BJ (cell line): ENCODE measurements around the gene LRRC23. TPM values are rescaled to one million over a fixed set of nuclear protein-coding genes. Genes with fewer than 3 reads are reported as not detected.

Experiments used
- CTCF ChIA-PET: fragments of 350-600 bp; formaldehyde crosslinking; extraction: SDS; loops from one replicate; lab custom pipeline; 2021; ENCODE audit warnings: antibody characterized with exemption, inconsistent platforms; lab: Yijun Ruan, JAX
- POLR2A ChIA-PET: fragments of 300-600 bp; sonication (Branson Sonifier 250); formaldehyde crosslinking; extraction: SDS; loops from one replicate; lab custom pipeline; 2021; ENCODE audit warnings: antibody characterized with exemption; lab: Charles Lee
- DNase-seq: peaks from one replicate; pipeline ENCODE4 v3.0.0-alpha.2; 2011; ENCODE audit warnings: low read depth
- H3K27me3 ChIP-seq: 2 replicates; pipeline ENCODE4 v1.6.0; 2011; ENCODE audit warnings: low read length; ENCODE audit not compliant: control insufficient read depth, insufficient read depth
- H3K36me3 ChIP-seq: 2 replicates; pipeline ENCODE4 v1.5.1; 2011; ENCODE audit warnings: low read length; ENCODE audit not compliant: control insufficient read depth, insufficient read depth
- H3K4me3 ChIP-seq: 2 replicates; pipeline ENCODE4 v1.5.1; 2011; ENCODE audit warnings: low read depth, mild to moderate bottlenecking, control low read depth, low read length
- CTCF ChIP-seq: IDR thresholded peaks from 2 replicates; pipeline ENCODE4 v1.5.1; 2011; ENCODE audit warnings: low read depth, mild to moderate bottlenecking, control low read depth, inconsistent platforms, low read length, moderate library complexity; ENCODE audit not compliant: insufficient read depth
- polyA plus RNA-seq: library from polyadenylated mRNA; depleted of rRNA; stranded (reverse); fragments of >200 nt; gene quantifications from 2 replicates; pipeline ENCODE4 v1.2.3, GENCODE V29; 2011; rRNA removed
- small RNA-seq: library from RNA; depleted of rRNA; stranded (forward); fragments of <200 nt; gene quantifications from one replicate; pipeline ENCODE3, GENCODE V24; 2012; ENCODE audit warnings: low replicate concordance, low read depth; ENCODE audit not compliant: insufficient read length

LRRC23 gene
- polyA plus RNA-seq, 1 experiment, result 12.7 TPM

GRCh38 chr12:6961695-6962284 is 57.2 kb downstream of the LRRC23 start:
- POLR2A ChIA-PET, result no interaction called here
- no peak for DNase-seq
- Histone ChIP-seq H3K4me3 (no peak overlapping the region), H3K36me3 (peaks cover 10% of the 10 kb centered on the region), H3K27me3 (no peaks in the 10 kb centered on the region)
- TF ChIP-seq CTCF, result peak; percentile 70
- CTCF ChIA-PET, result interaction anchor here (0.7 to 5.5 kb wide), 14 partner anchors 9 to 151 kb away, joined by 3 to 65 read pairs (median 4); partner anchors contain the start of genes C12orf57, PTPN6, RNU7-1 and SPSB2

- peaks cover 15% of the 10 kb centered on the region for H3K36me3 ChIP-seq
- DNase-seq, result no peak
- H3K4me3 ChIP-seq, result no peak overlapping the region
- ChIA-PET CTCF (interaction anchor here (0.7 to 5.5 kb wide), 12 partner anchors 10 to 150 kb away, joined by 3 to 65 read pairs (median 4); partner anchors contain the start of genes C12orf57, PTPN6, RNU7-1 and SPSB2), POLR2A (no interaction called here)
- H3K27me3 ChIP-seq, result no peaks in the 10 kb centered on the region
- TF ChIP-seq CTCF, result no peak
Measured at GRCh38 chr12:6962285-6963015, 57.8 kb downstream of the LRRC23 start.

- no peak for TF ChIP-seq CTCF
- ChIA-PET CTCF (interaction anchor here (0.8 to 5.5 kb wide), 4 partner anchors 14 to 145 kb away, joined by 3 to 65 read pairs (median 29); partner anchors contain the start of genes C12orf57 and RNU7-1), POLR2A (no interaction called here)
- peaks cover 22% of the 10 kb centered on the region for H3K36me3 ChIP-seq
- DNase-seq, result no peak
- no peak overlapping the region for H3K4me3 ChIP-seq
- H3K27me3 ChIP-seq, result no peaks in the 10 kb centered on the region
Measured at GRCh38 chr12:6963016-6963731, 58.6 kb downstream of the LRRC23 start.

Small RNA genes within 50 kb of the gene (small RNA-seq; reads per million reads assigned to genes)
- 13.3 reads per million, percentile 79 among the genes with 10 or more reads in this experiment for gene MIR141
- 7.4 reads per million, percentile 71 among the genes with 10 or more reads in this experiment for gene MIR200C
- not detected for gene RNU7-1

Other genes with a start within 250 kb of the LRRC23 start
- gene ING4, start 241.7 kb upstream of the LRRC23 start, polyA plus RNA-seq, result 43.0 and 61.0 TPM in 2 replicates
- 38.8 and 57.0 TPM in 2 replicates for gene ZNF384, start 215.4 kb upstream of the LRRC23 start, polyA plus RNA-seq
- gene PIANP, start 204.0 kb upstream of the LRRC23 start, polyA plus RNA-seq, result 0.44 and 0.59 TPM in 2 replicates
- 128 and 200 TPM in 2 replicates for gene COPS7A, start 180.8 kb upstream of the LRRC23 start, polyA plus RNA-seq
- 287 and 345 TPM in 2 replicates for gene MLF2, start 151.7 kb upstream of the LRRC23 start, polyA plus RNA-seq
- gene PTMS, start 138.5 kb upstream of the LRRC23 start, polyA plus RNA-seq, result 234 and 241 TPM in 2 replicates
- gene LAG3, start 132.3 kb upstream of the LRRC23 start, polyA plus RNA-seq, result 0.28 and 0.50 TPM in 2 replicates
- gene CD4, start 115.3 kb upstream of the LRRC23 start, polyA plus RNA-seq, result 0.33 and 0.42 TPM in 2 replicates
- 3.3 and 6.6 TPM in 2 replicates for gene GPR162, start 83.0 kb upstream of the LRRC23 start, polyA plus RNA-seq
- gene P3H3, start 76.4 kb upstream of the LRRC23 start, polyA plus RNA-seq, result 40.9 and 71.6 TPM in 2 replicates
- 3.3 and 5.3 TPM in 2 replicates for gene GNB3, start 63.9 kb upstream of the LRRC23 start, polyA plus RNA-seq
- gene CDCA3, start 53.5 kb upstream of the LRRC23 start, polyA plus RNA-seq, result 39.2 and 57.1 TPM in 2 replicates
- gene USP5, start 52.7 kb upstream of the LRRC23 start, polyA plus RNA-seq, result 52.9 and 90.0 TPM in 2 replicates
- gene TPI1, start 37.3 kb upstream of the LRRC23 start, polyA plus RNA-seq, result 2,446 and 2,656 TPM in 2 replicates
- gene SPSB2, start 31.5 kb upstream of the LRRC23 start, polyA plus RNA-seq, result 5.0 and 7.3 TPM in 2 replicates
- 27.9 and 29.7 TPM in 2 replicates for gene ENO2, start 9.8 kb downstream of the LRRC23 start, polyA plus RNA-seq
- gene ATN1, start 23.1 kb downstream of the LRRC23 start, polyA plus RNA-seq, result 13.0 and 15.9 TPM in 2 replicates
- gene RNU7-1, start 39.0 kb downstream of the LRRC23 start, polyA plus RNA-seq, result not detected in 2 replicates
- 489 and 709 TPM in 2 replicates for gene C12orf57, start 39.2 kb downstream of the LRRC23 start, polyA plus RNA-seq
- 0.15 and 0.27 TPM in 2 replicates for gene PTPN6, start 46.5 kb downstream of the LRRC23 start, polyA plus RNA-seq
- 283 and 369 TPM in 2 replicates for gene PHB2, start 65.8 kb downstream of the LRRC23 start, polyA plus RNA-seq
- gene EMG1, start 66.1 kb downstream of the LRRC23 start, polyA plus RNA-seq, result 37.5 and 53.9 TPM in 2 replicates
- gene LPCAT3, start 113.7 kb downstream of the LRRC23 start, polyA plus RNA-seq, result 26.3 and 31.2 TPM in 2 replicates
- gene C1S, start 155.9 kb downstream of the LRRC23 start, polyA plus RNA-seq, result 329 and 341 TPM in 2 replicates
- 668 and 703 TPM in 2 replicates for gene C1R, start 187.6 kb downstream of the LRRC23 start, polyA plus RNA-seq
- 33.6 and 50.5 TPM in 2 replicates for gene C1RL, start 204.4 kb downstream of the LRRC23 start, polyA plus RNA-seq
- not detected in 2 replicates for gene RBP5, start 224.1 kb downstream of the LRRC23 start, polyA plus RNA-seq
- 14.3 and 19.2 TPM in 2 replicates for gene CLSTN3, start 225.5 kb downstream of the LRRC23 start, polyA plus RNA-seq